ENCODE results near the gene TLK1.

TLK1 gene

GRCh38 chr2:170972296-170973224, 188.1 kb downstream of the TLK1 start:
- intact Hi-C loops (cut with DNase I) = loop anchor here (1.0 to 5.0 kb wide), 4 partner anchors 115 to 460 kb away; partner anchors contain the start of genes DCAF17 and METTL8
- no peak for DNase-seq

GRCh38 chr2:170971071-170971470, 189.6 kb downstream of the TLK1 start:
- intact Hi-C loops (cut with DNase I) = loop anchor here (5.0 kb wide), 2 partner anchors 116 to 461 kb away; partner anchors contain the start of genes DCAF17 and METTL8
- DNase-seq = no peak

GRCh38 chr2:170969872-170970496, 190.7 kb downstream of the TLK1 start:
- intact Hi-C loops (cut with DNase I) = loop anchor here (5.0 kb wide), 2 partner anchors 117 to 462 kb away; partner anchors contain the start of genes DCAF17 and METTL8
- DNase-seq = no peak

GRCh38 chr2:170969030-170969429, 191.7 kb downstream of the TLK1 start:
- intact Hi-C loops (cut with DNase I) = no loop called here
- DNase-seq = no peak

GRCh38 chr2:170968205-170969003, 192.3 kb downstream of the TLK1 start:
- DNase-seq = no peak
- intact Hi-C loops (cut with DNase I) = no loop called here

- no peak for DNase-seq
- intact Hi-C loops (cut with DNase I) = no loop called here
Measured at GRCh38 chr2:170967553-170967952, 193.1 kb downstream of the TLK1 start.

- DNase-seq = no peak
- intact Hi-C loops (cut with DNase I) = no loop called here
Measured at GRCh38 chr2:170966648-170967396, 193.9 kb downstream of the TLK1 start.

- intact Hi-C loops (cut with DNase I) = no loop called here
- DNase-seq = no peak
Measured at GRCh38 chr2:170965446-170966225, 195.1 kb downstream of the TLK1 start.

- intact Hi-C loops (cut with DNase I) = no loop called here
- no peak for DNase-seq
Measured at GRCh38 chr2:170963386-170963785, 197.3 kb downstream of the TLK1 start.

GRCh38 chr2:170953941-170954340, 206.8 kb downstream of the TLK1 start:
- DNase-seq = no peak
- intact Hi-C loops (cut with DNase I) = no loop called here

GRCh38 chr2:170950221-170950761, 210.4 kb downstream of the TLK1 start:
- intact Hi-C loops (cut with DNase I) = no loop called here
- no peak for DNase-seq

- no peak for DNase-seq
- intact Hi-C loops (cut with DNase I) = no loop called here
Measured at GRCh38 chr2:170949415-170949814, 211.3 kb downstream of the TLK1 start.

GRCh38 chr2:170944545-170944944, 216.1 kb downstream of the TLK1 start:
- intact Hi-C loops (cut with DNase I) = no loop called here
- DNase-seq = no peak

GRCh38 chr2:170943596-170943995, 217.1 kb downstream of the TLK1 start:
- DNase-seq = no peak
- intact Hi-C loops (cut with DNase I) = no loop called here

GRCh38 chr2:170943041-170943440, 217.7 kb downstream of the TLK1 start:
- intact Hi-C loops (cut with DNase I) = no loop called here
- DNase-seq = no peak

GRCh38 chr2:170942615-170943014, 218.1 kb downstream of the TLK1 start:
- no peak for DNase-seq
- intact Hi-C loops (cut with DNase I) = no loop called here

All from posterior cingulate gyrus (tissue), 11 donors.